ENCODE results near the gene KRT71.

Gene KRT71

DNA sequence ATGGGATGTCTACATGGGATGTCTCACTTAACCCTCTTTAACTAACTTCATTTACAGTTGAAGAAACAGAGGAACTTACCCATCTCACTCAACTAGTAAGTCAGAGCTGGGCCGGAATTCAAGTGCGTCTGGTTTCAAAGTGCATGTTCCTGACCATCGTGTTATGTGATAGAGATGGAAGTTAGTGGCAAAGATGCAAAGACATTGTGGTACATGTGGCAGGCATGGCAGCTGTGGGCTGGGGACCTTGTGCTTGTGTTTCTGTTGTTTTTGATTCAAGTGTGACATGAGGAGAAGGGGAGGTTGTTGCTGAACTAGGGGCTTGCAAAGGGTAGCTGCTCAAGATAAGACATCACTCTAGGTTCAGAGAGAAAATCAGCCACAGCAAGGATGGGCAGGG lies 23.0 kb upstream of the KRT71 start:
- H3K27me3 ChIP-seq (ENCODE audit: control insufficient read depth, low read length), result peaks cover 34% of the 10 kb centered on the region

DNA sequence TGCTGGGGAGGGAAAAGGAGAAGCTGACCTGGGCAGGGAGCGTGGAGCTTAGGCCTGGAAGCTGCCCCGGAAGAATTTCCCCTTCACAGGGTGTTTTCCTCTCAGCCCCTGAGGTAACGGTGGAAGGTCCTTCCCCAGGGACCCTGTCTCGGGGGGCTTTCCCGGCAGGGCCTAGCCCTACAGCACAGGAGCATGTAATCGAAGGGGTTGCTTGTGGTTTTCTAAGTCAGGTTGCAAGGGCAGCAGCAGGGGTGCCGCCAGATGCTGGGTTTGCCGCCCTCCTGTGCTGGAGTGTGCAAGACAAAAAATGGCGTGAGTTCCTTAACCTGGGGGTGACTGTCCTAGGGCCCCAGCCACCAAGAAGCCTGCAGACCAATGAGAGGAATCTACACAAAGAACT lies 22.3 kb upstream of the KRT71 start:
- H3F3A ChIP-seq (ENCODE audit: control insufficient read depth, insufficient read depth), result no peaks in the 10 kb centered on the region
- H3K4me3 ChIP-seq (ENCODE audit: low read length), result no peak overlapping the region
- H4K20me1 ChIP-seq (ENCODE audit: control insufficient read depth, insufficient read depth, low read depth, low read length), result no peaks in the 10 kb centered on the region
- H3K4me2 ChIP-seq (ENCODE audit: low read length), result no peak overlapping the region
- H3K9me2 ChIP-seq (replicated peaks; ENCODE audit: control insufficient read depth, low read length), result no peaks in the 10 kb centered on the region
- no peak for TF ChIP-seq EZH2phosphoT487 (IDR thresholded peaks at IDR 0.05; ENCODE audit: borderline replicate concordance, low read length)
- TF ChIP-seq, protein P1, sequence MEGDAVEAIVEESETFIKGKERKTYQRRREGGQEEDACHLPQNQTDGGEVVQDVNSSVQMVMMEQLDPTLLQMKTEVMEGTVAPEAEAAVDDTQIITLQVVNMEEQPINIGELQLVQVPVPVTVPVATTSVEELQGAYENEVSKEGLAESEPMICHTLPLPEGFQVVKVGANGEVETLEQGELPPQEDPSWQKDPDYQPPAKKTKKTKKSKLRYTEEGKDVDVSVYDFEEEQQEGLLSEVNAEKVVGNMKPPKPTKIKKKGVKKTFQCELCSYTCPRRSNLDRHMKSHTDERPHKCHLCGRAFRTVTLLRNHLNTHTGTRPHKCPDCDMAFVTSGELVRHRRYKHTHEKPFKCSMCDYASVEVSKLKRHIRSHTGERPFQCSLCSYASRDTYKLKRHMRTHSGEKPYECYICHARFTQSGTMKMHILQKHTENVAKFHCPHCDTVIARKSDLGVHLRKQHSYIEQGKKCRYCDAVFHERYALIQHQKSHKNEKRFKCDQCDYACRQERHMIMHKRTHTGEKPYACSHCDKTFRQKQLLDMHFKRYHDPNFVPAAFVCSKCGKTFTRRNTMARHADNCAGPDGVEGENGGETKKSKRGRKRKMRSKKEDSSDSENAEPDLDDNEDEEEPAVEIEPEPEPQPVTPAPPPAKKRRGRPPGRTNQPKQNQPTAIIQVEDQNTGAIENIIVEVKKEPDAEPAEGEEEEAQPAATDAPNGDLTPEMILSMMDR (IDR thresholded peaks at IDR 0.05; ENCODE audit: low read depth, low read length, poor library complexity, severe bottlenecking), result no peak
- no peaks in the 10 kb centered on the region for H3K36me3 ChIP-seq (ENCODE audit: control insufficient read depth, low read length)
- H3K27me3 ChIP-seq (ENCODE audit: control insufficient read depth, low read length), result peaks cover 37% of the 10 kb centered on the region
- H3K4me1 ChIP-seq (ENCODE audit: control insufficient read depth, low read length), result peaks cover 9% of the 10 kb centered on the region; the same call in 1 of the 2 replicates
- H3K79me2 ChIP-seq (ENCODE audit: control insufficient read depth, low read length), result no peaks in the 10 kb centered on the region
- H3K9me3 ChIP-seq (ENCODE audit: control insufficient read depth, insufficient read depth, low read length), result no peaks in the 10 kb centered on the region
- H3K27ac ChIP-seq (ENCODE audit: low read depth, low read length), result no peak overlapping the region

More for the DNA sequence above, 23.0 kb upstream of the KRT71 start:
- Histone ChIP-seq H3K9me2 (replicated peaks; ENCODE audit: control insufficient read depth, low read length) (no peaks in the 10 kb centered on the region), H3K36me3 (ENCODE audit: control insufficient read depth, low read length) (no peaks in the 10 kb centered on the region), H4K20me1 (ENCODE audit: control insufficient read depth, insufficient read depth, low read depth, low read length) (no peaks in the 10 kb centered on the region), H3K9me3 (ENCODE audit: control insufficient read depth, insufficient read depth, low read length) (no peaks in the 10 kb centered on the region), H3K4me3 (ENCODE audit: low read length) (no peak overlapping the region), H3K27ac (ENCODE audit: low read depth, low read length) (no peak overlapping the region), H3K4me2 (ENCODE audit: low read length) (no peak overlapping the region), H3K79me2 (ENCODE audit: control insufficient read depth, low read length) (no peaks in the 10 kb centered on the region), H3F3A (ENCODE audit: control insufficient read depth, insufficient read depth) (no peaks in the 10 kb centered on the region), H3K4me1 (ENCODE audit: control insufficient read depth, low read length) (peaks cover 9% of the 10 kb centered on the region; the same call in 1 of the 2 replicates)
- TF ChIP-seq EZH2phosphoT487 (IDR thresholded peaks at IDR 0.05; ENCODE audit: borderline replicate concordance, low read length), result no peak
- TF ChIP-seq, protein P1 (IDR thresholded peaks at IDR 0.05; ENCODE audit: low read depth, low read length, poor library complexity, severe bottlenecking), result no peak

DNA sequence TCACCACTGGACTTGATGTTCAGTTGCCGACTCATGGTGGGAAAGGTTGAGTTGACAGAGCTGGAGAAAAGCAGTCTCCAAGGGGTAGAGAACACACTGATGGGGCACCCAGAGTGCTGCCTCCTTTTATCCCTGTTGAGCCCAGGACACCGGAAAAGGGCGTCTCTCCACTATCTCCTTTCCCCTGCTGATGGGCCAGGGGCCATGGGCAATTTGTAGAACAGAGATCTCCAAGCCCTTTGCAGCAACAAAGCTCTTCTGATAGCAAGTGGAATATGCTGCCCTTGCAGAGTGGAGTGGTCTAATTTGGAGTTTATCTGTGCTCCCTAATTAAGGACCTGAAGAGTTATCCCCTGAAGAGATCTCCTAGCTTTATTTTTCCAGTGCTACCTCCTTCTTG lies 20.8 kb upstream of the KRT71 start, which contains the start of gene KRT74:
TSS of gene KRT74 (minus strand) at position 101 of the 400 bp plus-strand sequence. CDS start at position 35, 66 bp downstream.
- Histone ChIP-seq H3K9me2 (replicated peaks; ENCODE audit: control insufficient read depth, low read length) (no peaks in the 10 kb centered on the region), H3K9me3 (ENCODE audit: control insufficient read depth, insufficient read depth, low read length) (no peaks in the 10 kb centered on the region), H3K4me2 (ENCODE audit: low read length) (no peak within 1 kb of the TSS), H3K27ac (ENCODE audit: low read depth, low read length) (no peak within 1 kb of the TSS), H3K36me3 (ENCODE audit: control insufficient read depth, low read length) (no peaks in the 10 kb centered on the region), H3K79me2 (ENCODE audit: control insufficient read depth, low read length) (no peaks in the 10 kb centered on the region), H4K20me1 (ENCODE audit: control insufficient read depth, insufficient read depth, low read depth, low read length) (no peaks in the 10 kb centered on the region), H3F3A (ENCODE audit: control insufficient read depth, insufficient read depth) (no peaks in the 10 kb centered on the region), H3K4me1 (ENCODE audit: control insufficient read depth, low read length) (peaks cover 9% of the 10 kb centered on the region; the same call in 1 of the 2 replicates), H3K27me3 (ENCODE audit: control insufficient read depth, low read length) (peaks cover 35% of the 10 kb centered on the region), H3K4me3 (ENCODE audit: low read length) (no peak within 1 kb of the TSS)
- TF ChIP-seq, protein P1 (IDR thresholded peaks at IDR 0.05; ENCODE audit: low read depth, low read length, poor library complexity, severe bottlenecking), result no peak
- TF ChIP-seq EZH2phosphoT487 (IDR thresholded peaks at IDR 0.05; ENCODE audit: borderline replicate concordance, low read length), result no peak
